GM21529 (cell line): Measurements from ENCODE around the gene BAZ2B.

Experiments used
- ATAC-seq: cut with Tn5 transposase; IDR thresholded peaks from one replicate; pipeline ENCODE4 v1.9.1; 2021; ENCODE audit not compliant: unreplicated experiment

Gene BAZ2B

DNA sequence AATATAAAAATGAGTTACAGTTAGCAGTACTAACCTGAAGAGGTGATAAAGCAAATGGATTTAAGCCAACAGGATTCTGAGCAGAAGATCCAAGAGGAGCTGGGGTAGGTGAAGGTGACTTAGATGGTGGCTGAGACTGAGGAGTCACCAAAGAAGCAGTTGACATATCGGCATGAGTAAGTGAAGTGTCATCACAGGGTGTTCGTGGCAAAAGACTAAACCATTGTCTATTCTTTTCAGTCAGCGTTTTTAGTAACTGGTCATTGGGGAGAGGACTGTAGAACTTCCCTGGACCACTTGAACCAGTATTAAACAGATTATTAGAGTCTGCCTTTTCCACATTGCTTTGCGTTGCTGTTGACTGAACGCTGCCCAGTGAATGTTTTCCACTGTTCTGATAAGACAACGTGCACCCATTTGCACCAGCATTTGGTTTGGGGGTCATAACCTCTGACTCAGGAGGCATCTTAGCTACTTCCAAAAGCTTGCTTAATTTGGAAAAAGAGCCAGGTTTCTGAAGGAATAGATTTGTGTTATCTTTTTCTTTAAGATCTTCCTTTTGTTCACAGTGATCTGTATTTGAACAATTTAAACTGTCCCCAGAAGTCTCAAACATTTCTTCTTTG lies 266.6 kb downstream of the BAZ2B start:
- no peak for ATAC-seq

- no peak for ATAC-seq
Observed at GRCh38 chr2:159326569-159327255, 289.6 kb downstream of the BAZ2B start.

GRCh38 chr2:159322419-159322818 lies 293.9 kb downstream of the BAZ2B start:
- ATAC-seq = no peak

DNA sequence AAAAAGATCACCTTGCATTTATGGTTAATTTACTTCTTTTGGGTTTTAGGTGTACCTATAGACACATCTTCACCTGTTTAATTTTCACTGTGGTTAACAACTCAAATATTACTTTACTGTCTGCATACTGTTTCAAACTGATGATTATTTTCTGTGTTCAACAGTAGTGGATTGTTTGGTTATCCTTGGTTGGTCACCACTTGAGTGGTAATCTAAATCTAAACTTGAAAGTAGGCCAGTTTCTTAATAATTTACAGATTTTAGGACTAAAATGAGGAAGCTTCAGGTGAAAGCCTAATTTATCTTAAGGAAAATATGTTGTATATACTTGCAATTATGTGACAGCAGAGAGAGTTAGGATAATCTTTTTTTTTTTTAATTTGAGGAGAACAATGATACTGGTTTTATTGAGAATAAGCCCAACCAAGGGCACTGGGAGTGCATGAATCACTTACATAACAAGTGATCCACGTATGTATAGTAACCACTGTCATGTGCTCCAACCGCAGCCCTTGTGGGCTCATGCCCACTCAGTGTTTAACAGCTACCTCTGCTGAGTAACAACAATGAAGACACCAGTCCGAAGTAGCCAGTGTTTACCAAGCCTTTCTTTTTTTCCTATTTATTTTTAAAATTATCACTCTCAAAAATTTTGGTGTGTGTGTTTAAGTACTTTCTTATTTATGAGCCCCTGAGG lies 298.8 kb downstream of the BAZ2B start:
- ATAC-seq = no peak

GRCh38 chr2:159307942-159308341 lies 308.4 kb downstream of the BAZ2B start:
- no peak for ATAC-seq

- no peak for ATAC-seq
Observed at GRCh38 chr2:159300586-159300985, 315.8 kb downstream of the BAZ2B start.

DNA sequence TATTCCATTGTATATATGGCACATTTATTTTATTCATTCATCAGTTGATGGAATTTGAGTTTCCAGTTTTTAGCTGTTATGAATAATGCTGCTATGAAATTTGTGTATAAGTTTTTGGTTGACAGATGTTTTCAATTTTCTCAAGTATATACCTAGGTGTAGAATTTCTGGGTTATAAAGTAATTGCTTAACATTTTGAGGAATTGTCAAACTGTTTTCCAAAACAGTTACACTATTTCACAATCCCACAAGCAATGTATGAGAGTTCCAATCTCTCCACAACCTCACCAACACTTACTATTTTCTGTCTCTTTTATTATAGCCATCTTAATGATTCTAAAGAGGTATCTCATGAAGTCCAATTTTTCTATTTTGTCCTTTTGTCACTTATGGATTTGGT lies 317.4 kb downstream of the BAZ2B start:
- no peak for ATAC-seq

DNA sequence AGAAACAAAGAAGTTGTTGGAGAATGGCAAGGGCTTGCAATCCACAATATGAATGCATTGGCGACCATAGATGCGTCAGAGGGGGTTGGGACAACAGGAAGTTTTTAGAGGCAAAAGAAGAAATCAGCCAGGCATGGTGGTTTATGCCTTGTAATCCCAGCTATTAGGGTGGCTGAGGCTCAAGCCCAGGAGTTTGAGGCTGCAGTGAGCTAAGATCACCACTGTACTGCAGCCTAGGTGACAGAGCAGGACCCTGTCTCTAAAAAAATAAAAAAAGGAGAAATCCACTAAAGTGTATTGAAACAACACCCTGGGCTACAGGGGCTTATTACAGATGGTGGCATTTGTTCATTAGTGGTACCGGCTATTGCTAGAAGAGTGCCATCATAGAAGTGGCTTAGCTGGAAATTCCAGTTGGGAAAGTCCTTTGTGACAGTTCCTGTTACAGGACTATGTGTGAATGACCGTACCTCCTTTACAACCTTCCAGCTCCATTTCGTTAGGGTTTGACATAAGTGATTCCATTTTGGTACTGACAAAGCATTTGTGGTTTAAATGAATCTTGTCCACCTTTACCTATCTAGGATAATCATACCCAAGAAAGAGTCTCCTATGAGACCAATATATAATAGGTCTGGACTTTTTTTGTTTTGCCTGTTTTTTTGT lies 319.2 kb downstream of the BAZ2B start:
- no peak for ATAC-seq

DNA sequence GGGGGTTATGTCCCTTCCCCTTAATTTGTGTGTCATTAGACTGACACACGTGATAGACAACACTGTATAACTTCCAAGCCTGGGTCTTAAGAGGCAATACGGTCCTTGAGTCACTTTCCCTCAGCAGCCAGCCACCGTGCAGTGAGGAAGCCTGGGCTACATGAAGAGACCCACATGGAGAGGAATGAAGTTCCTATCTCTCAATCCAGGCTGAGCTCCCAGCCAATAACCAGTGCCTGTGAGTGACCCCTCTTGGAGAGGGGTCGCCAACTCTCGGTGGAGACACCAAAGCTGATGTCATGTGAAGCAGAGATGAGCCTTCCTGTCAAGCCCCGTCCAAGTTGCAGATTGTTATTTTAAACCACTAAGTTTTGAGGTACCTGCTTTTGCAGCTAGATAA lies 324.2 kb downstream of the BAZ2B start:
- ATAC-seq = no peak

DNA sequence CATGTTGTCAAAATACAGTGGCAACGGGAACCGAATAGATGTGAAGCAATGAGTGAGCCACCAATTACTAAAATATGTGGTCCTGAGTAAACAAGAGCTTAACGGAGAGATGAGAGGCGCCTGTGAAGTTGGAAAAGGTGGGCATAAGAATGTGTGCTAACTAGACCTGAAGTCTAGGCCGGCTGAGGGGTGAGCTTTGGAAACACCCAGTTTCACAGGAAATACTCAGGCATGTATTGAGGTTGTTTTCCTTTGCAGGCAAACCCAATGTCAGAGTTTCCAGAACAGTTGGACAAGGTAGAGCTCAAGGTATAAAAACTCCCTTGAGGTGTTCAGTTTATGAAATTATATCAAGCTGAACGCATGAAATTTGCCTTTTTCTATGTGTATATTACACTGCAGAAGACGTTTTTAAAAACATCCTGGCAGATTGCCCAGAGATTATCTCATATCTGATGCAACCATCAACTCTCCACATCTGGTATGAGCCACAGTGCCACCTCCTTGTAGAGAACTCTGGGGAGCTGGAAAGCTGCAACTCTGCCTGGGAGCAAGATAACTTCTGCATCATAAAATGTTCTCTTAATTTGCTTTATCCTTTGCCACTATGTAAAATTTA lies 325.9 kb downstream of the BAZ2B start:
- no peak for ATAC-seq

- no peak for ATAC-seq
Observed at GRCh38 chr2:159287733-159288132, 328.6 kb downstream of the BAZ2B start.

- ATAC-seq = peak; percentile 90
Observed at GRCh38 chr2:159286709-159287441, 329.5 kb downstream of the BAZ2B start.

- peak; percentile 17 for ATAC-seq
Observed at GRCh38 chr2:159285929-159286708, 330.2 kb downstream of the BAZ2B start, which contains the start of gene WDSUB1. TSS of gene WDSUB1 (minus strand) at chr2:159286703. CDS start at chr2:159283069, 3,634 bp downstream.

GRCh38 chr2:159285433-159285832 lies 330.9 kb downstream of the BAZ2B start:
- ATAC-seq = no peak

DNA sequence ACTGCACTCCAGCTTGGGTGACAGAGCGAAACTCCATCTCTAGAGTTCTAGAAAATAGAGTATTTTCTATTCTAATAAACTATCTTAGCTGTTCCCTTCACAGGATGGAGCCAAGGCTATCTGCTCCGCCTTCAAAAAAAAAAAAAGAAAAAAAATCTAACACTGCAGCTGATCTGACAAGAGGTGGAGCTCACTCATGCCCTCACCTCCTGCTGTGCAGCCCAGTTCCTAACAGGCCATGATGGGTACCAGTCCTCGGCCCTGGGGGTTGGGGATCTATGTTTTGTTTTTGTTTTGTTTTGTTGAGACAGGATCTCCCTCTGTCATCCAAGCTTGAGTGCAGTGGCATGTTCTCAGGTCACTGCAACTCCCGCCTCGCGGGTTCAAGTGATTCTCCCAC lies 332.8 kb downstream of the BAZ2B start:
- ATAC-seq = no peak

GRCh38 chr2:159281002-159281401 lies 335.3 kb downstream of the BAZ2B start:
- no peak for ATAC-seq

DNA sequence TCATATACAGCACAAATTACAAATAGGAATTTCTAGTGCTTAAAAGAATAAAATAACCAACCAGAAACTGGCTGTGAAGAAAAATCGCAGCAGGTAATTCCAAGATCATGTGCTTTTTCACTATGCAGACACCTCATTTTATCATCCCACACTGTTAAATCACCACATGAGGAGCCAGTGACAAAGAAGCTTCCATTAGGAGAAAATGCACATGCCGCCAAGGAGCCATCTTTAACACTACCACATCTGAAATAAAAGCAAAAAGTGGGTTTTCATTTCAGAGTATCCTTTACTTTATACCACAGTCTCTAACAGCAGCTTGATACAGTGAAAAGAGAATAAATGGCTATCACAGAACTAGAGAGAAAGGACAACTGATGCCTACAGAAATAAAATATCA lies 336.6 kb downstream of the BAZ2B start:
- no peak for ATAC-seq

GRCh38 chr2:159275111-159275510 lies 341.2 kb downstream of the BAZ2B start:
- no peak for ATAC-seq

DNA sequence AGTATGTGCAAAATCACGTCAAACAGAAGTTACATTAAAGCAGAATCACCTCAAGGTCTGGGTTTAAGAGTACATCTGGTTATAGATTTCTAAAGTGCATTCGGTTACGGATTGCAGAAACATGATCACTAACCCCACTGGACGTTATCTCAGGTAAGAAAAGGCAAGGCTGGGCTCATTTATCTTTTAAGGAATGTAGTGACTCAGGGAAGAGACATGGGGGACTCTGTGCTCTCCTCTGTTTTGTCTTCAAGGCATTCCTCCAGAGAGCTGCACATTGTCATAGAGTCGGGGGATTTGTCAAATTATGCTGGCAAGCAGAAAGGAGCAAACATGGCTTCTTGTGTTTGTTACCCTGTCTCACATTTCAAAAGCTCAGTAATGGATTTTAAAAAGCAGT lies 344.2 kb downstream of the BAZ2B start:
- no peak for ATAC-seq
